Measurements from ENCODE around the gene TERT. TPM values are rescaled to one million over a fixed set of nuclear protein-coding genes. Genes with fewer than 3 reads are reported as not detected.
"Not testable (repeated sequence)": the region's sequence is repeated elsewhere in the genome, so short reads cannot be mapped to it uniquely, and the experiment has no call there.

Gene TERT
- not detected in 3 replicates for total RNA-seq
- long read RNA-seq: 0 reads

DNA sequence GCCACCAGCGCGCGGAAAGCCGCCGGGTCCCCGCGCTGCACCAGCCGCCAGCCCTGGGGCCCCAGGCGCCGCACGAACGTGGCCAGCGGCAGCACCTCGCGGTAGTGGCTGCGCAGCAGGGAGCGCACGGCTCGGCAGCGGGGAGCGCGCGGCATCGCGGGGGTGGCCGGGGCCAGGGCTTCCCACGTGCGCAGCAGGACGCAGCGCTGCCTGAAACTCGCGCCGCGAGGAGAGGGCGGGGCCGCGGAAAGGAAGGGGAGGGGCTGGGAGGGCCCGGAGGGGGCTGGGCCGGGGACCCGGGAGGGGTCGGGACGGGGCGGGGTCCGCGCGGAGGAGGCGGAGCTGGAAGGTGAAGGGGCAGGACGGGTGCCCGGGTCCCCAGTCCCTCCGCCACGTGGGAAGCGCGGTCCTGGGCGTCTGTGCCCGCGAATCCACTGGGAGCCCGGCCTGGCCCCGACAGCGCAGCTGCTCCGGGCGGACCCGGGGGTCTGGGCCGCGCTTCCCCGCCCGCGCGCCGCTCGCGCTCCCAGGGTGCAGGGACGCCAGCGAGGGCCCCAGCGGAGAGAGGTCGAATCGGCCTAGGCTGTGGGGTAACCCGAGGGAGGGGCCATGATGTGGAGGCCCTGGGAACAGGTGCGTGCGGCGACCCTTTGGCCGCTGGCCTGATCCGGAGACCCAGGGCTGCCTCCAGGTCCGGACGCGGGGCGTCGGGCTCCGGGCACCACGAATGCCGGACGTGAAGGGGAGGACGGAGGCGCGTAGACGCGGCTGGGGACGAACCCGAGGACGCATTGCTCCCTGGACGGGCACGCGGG is at the start of gene TERT:
TERT (minus strand) TSS at position 234 of the 815 bp plus-strand sequence; CDS start at position 155, 79 bp downstream.
- Mint-ChIP-seq H3K4me3 (ENCODE audit: unreplicated experiment) (no peak within 1 kb of the TSS), H3K4me1 (ENCODE audit: low read depth) (no peaks in the 10 kb centered on the region), H3K27ac (ENCODE audit: unreplicated experiment) (no peak within 1 kb of the TSS), H3K27me3 (ENCODE audit: low read depth) (peaks cover 49% of the 10 kb centered on the region), H3K9me3 (ENCODE audit: low read depth) (no peaks in the 10 kb centered on the region), H3K36me3 (ENCODE audit: low read depth) (no peaks in the 10 kb centered on the region)
- TF ChIP-seq, protein P1, sequence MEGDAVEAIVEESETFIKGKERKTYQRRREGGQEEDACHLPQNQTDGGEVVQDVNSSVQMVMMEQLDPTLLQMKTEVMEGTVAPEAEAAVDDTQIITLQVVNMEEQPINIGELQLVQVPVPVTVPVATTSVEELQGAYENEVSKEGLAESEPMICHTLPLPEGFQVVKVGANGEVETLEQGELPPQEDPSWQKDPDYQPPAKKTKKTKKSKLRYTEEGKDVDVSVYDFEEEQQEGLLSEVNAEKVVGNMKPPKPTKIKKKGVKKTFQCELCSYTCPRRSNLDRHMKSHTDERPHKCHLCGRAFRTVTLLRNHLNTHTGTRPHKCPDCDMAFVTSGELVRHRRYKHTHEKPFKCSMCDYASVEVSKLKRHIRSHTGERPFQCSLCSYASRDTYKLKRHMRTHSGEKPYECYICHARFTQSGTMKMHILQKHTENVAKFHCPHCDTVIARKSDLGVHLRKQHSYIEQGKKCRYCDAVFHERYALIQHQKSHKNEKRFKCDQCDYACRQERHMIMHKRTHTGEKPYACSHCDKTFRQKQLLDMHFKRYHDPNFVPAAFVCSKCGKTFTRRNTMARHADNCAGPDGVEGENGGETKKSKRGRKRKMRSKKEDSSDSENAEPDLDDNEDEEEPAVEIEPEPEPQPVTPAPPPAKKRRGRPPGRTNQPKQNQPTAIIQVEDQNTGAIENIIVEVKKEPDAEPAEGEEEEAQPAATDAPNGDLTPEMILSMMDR (IDR thresholded peaks at IDR 0.05): no peak
- peak; percentile 85 for DNase-seq (ENCODE audit: low spot score)

DNA sequence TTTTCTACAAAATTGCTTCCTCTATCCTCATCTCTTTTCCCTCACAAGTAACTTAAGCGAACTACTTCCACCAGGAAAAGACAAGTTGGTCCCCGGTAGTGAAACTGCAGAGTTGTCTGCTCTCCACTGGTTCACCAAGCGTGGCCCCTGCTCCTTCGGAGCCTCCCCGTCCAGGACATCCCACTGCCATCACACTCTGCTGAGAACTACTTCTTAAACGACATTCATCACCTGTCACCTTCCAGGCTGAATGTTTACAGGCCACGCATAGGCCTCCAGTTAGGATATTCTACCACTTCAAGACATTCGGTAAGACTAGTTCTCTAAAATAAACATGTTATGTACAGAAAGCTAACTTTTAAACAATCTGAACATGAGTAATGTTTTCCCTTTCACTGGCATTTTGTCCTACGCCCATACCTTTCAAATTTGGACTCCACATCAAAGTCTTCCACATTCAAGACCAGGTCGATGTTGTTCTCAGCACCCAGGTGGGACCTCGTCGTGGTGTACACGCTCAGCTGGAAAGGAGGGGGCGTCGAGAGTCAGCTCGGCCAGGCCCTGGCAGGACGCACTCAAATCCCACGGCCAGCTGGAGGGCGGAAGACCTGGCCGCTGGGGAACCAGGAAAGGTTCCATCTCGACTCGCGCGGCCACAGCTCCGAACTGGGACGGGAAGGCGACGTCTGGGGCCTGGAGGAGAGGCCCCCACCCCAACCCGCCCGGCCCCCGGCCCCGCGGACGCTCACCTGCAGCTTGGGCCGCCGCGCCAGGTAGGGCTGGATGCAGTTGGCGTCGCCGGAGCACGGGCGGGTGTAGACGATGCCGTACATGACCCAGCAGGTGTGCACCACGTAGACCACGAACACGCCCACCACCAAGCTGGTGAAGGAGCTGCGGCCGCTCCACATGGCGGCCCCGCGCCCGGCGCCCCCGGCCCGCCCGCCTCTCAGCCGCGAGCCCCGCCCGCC is 49.3 kb upstream of the TERT start:
- H3K9me3 Mint-ChIP-seq (ENCODE audit: low read depth): no peaks in the 10 kb centered on the region
- peak overlapping the region; percentile 82 for H3K4me3 Mint-ChIP-seq (ENCODE audit: unreplicated experiment)
- peak; percentile 64 for DNase-seq (ENCODE audit: low spot score)
- TF ChIP-seq, protein P1 (IDR thresholded peaks at IDR 0.05): no peak
- peak overlapping the region; percentile 49 for H3K27ac Mint-ChIP-seq (ENCODE audit: unreplicated experiment)
- peaks cover 21% of the 10 kb centered on the region for H3K4me1 Mint-ChIP-seq (ENCODE audit: low read depth)
- H3K36me3 Mint-ChIP-seq (ENCODE audit: low read depth): peaks cover 10% of the 10 kb centered on the region
- H3K27me3 Mint-ChIP-seq (ENCODE audit: low read depth): peaks cover 2% of the 10 kb centered on the region

DNA sequence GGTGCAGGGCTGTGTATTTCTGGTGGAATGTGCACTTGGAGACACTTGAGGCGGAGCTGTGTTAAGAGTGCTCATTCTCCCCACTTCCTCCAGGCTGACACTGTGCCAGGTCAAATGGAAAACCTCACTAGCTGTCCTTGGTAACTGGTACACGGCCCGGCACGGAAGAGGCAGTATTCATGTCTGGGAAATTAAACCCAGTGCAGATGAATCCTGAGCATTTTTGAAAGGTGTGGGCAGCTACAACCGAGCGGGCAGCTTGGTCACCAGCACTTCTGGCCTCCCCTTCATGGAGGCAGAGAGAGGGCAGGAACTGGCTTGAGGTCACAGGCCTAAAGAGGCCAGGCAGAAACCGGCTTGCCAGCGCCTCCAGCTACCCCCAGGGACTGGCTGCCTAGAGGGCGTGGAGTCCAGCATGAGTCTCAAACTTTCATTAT is 48.5 kb upstream of the TERT start:
- Mint-ChIP-seq H3K27me3 (ENCODE audit: low read depth) (no peaks in the 10 kb centered on the region), H3K9me3 (ENCODE audit: low read depth) (no peaks in the 10 kb centered on the region), H3K4me3 (ENCODE audit: unreplicated experiment) (peak overlapping the region; percentile 82), H3K36me3 (ENCODE audit: low read depth) (peaks cover 11% of the 10 kb centered on the region), H3K4me1 (ENCODE audit: low read depth) (peaks cover 21% of the 10 kb centered on the region), H3K27ac (ENCODE audit: unreplicated experiment) (no peak overlapping the region)
- DNase-seq (ENCODE audit: low spot score): peak; percentile 40
- TF ChIP-seq, protein P1 (IDR thresholded peaks at IDR 0.05): no peak

DNA sequence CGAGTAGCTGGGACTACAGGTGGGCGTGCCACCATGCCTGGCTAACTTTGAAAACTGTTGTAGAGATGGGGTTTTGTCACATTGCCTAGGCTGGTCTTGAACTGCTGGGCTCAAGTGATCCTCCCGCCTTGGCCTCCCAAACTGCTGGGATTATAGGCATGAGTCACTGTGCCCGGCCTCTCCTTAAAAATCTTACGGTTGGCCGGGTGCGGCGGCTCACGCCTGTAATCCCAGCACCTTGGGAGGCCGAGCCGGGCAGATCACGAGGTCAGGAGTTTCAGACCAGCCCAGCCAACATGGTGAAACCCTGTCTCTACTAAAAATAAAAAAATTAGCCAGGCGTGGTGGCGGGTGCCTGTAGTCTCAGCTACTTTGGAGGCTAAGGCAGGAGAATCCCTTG is 47.8 kb upstream of the TERT start:
- Mint-ChIP-seq H3K36me3 (ENCODE audit: low read depth) (peaks cover 11% of the 10 kb centered on the region), H3K4me1 (ENCODE audit: low read depth) (peaks cover 21% of the 10 kb centered on the region)
- not testable (repeated sequence) for H3K4me3 Mint-ChIP-seq (ENCODE audit: unreplicated experiment); H3K9me3 Mint-ChIP-seq (ENCODE audit: low read depth); H3K27ac Mint-ChIP-seq (ENCODE audit: unreplicated experiment); H3K27me3 Mint-ChIP-seq (ENCODE audit: low read depth)
- DNase-seq (ENCODE audit: low spot score): peak; percentile 38

DNA sequence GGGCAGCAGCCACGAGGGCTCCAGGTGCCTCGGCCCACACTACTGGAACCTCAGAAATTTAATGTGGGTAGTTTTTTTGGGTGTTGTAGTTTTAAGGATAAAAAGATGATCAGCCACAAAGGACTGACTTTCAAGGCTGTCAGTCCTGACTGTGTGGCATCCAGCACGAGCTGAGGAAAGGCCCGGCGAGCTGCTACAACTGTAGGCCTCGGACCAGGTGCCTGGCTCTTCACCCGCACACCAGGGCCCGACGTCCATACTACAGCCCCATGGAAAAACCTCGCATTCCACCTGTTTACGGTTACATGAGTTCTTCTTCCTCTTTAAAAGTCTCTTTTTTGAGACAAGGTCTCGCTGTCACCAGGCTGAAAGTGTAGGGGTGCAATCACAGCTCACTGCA is 47.4 kb upstream of the TERT start:
- H3K9me3 Mint-ChIP-seq (ENCODE audit: low read depth): no peaks in the 10 kb centered on the region
- DNase-seq (ENCODE audit: low spot score): peak; percentile 48
- H3K27me3 Mint-ChIP-seq (ENCODE audit: low read depth): no peaks in the 10 kb centered on the region
- no peak overlapping the region for H3K27ac Mint-ChIP-seq (ENCODE audit: unreplicated experiment)
- no peak overlapping the region for H3K4me3 Mint-ChIP-seq (ENCODE audit: unreplicated experiment)
- peaks cover 21% of the 10 kb centered on the region for H3K4me1 Mint-ChIP-seq (ENCODE audit: low read depth)
- TF ChIP-seq, protein P1 (IDR thresholded peaks at IDR 0.05): no peak
- H3K36me3 Mint-ChIP-seq (ENCODE audit: low read depth): peaks cover 11% of the 10 kb centered on the region
